ENCODE results near the gene HNRNPL. TPM values are rescaled to one million over a fixed set of nuclear protein-coding genes. Genes with fewer than 3 reads are reported as not detected.
"Not testable (repeated sequence)": the region's sequence is repeated elsewhere in the genome, so short reads cannot be mapped to it uniquely, and the experiment has no call there.

HNRNPL gene
- total RNA-seq, 2 donors from 2014 or later = 179 to 185 TPM

DNA sequence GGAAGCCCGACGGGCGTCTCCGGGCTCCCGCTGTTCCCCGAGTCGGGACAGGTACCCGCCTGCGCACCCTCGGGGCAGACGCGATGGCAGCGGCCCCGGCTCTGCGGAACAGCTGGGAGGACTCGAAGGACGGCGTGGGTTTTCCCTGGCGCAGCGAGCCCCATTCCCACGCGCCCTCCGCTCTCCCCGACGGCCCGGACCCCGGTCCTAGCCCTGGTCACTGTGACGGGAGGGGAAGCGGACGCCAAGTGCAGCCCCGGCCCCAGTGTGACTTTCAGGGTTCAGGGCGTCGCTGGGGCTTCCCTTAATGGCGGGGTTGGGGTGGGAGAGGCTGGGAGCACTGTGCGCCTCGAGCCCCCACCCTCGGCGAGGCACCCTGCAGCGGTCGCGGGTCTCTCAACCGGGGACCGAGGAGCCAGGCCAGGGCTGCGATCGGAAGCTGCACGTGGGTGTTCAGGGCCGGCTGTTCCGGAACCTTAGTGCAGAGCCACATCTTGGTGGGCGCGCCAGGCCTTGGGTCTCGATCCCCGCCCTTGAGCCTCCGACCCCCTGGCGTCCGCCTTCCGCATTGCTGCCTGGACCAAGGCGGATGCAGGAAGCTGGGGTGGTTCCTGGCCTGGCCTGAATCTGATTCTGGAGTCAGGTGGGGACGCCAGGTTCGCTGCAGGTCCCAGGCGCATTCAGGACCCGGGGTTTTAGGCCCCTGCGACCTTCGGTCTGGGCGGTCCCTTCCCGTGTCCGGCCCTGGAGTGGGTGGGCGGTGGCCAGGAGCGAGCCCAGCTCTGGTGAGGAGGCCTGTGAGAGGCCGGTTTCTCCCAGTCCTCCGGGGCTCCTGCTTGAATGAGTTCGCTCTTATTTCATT, 57.3 kb downstream of the HNRNPL start:
- intact Hi-C loops (cut with DNase I) = no loop called here
- DNase-seq (peak; percentile 72), ATAC-seq (peak; percentile 20 to 38)

- DNase-seq; intact Hi-C loops (cut with DNase I): not testable (repeated sequence)
- ATAC-seq = peak; percentile 90 to 97
Measured at GRCh38 chr19:38791451-38792064, 58.2 kb downstream of the HNRNPL start.

- DNase-seq; intact Hi-C loops (cut with DNase I): not testable (repeated sequence)
- peak; percentile 1 to 17 for ATAC-seq
Measured at GRCh38 chr19:38790507-38791403, 59.0 kb downstream of the HNRNPL start.

- no peak for ATAC-seq
- intact Hi-C loops (cut with DNase I) = no loop called here
- DNase-seq = no peak
Measured at GRCh38 chr19:38788478-38789243, 61.1 kb downstream of the HNRNPL start, which contains the start of gene LGALS7B. Gene LGALS7B (plus strand): TSS chr19:38789200. CDS start chr19:38789227, 27 bp downstream.

DNA sequence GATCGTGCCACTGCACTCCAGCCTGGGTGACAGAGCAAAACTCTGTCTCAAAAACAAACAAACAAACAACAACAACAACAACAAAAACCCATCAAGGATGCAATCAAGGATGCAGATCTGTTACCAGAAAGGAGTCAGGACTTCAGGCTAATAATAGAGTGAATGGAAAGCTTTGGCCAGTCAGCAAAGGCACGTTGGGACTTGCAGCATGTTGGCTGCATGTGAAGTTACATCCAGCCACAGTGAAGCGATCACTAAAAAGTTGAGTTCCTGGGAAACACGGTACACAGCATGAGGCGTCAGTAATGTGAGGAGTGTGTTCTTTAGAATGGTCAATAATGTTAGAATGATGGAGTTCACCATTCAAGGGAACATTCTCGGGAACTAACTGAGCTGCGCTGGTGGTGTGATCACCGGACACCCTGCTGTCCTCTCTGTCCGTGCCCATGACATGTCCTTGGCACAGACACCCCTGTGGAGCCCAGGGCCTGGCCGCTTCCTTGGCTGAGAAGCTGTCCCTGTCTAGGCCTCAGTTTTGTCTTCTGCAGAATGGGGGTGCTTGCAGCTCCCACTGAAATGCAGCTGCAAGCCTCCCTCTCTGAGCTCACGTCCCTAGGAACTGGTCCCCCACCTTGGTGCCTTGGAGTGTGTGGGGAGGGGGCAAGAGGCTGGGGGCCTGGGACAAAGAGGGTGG, 63.1 kb downstream of the HNRNPL start:
- no peak for DNase-seq
- intact Hi-C loops (cut with DNase I) = no loop called here
- ATAC-seq = no peak

Other genes with a start within 250 kb of the HNRNPL start
- gene MAP4K1, start 232.0 kb downstream of the HNRNPL start, total RNA-seq = 1 to 10 TPM; 3.1 TPM
- 100 to 1,000 TPM; 515 to 563 TPM for gene EIF3K, start 230.8 kb downstream of the HNRNPL start, total RNA-seq
- 100 to 1,000 TPM; 160 to 333 TPM for gene ACTN4, start 202.3 kb downstream of the HNRNPL start, total RNA-seq
- gene CAPN12, start 105.5 kb downstream of the HNRNPL start, total RNA-seq = under 1 TPM; 0.77 to 0.81 TPM
- gene LGALS7, start 76.5 kb downstream of the HNRNPL start, total RNA-seq = not detected
- not detected for gene LGALS7B, start 60.8 kb downstream of the HNRNPL start, total RNA-seq
- gene LGALS4, start 37.0 kb downstream of the HNRNPL start, total RNA-seq = 1 to 10 TPM in 1 of 2 donors, under 1 TPM in 1; 0.85 to 1.4 TPM
- gene ECH1, start 18.2 kb downstream of the HNRNPL start, total RNA-seq = 100 to 1,000 TPM; 449 to 630 TPM
- 1 to 10 TPM; 4.4 to 7.6 TPM for gene RINL, start 28.3 kb upstream of the HNRNPL start, total RNA-seq
- 10 to 100 TPM; 63.3 to 92.1 TPM for gene SIRT2, start 49.6 kb upstream of the HNRNPL start, total RNA-seq
- 10 to 100 TPM; 17.9 to 23.0 TPM for gene NFKBIB, start 50.0 kb upstream of the HNRNPL start, total RNA-seq
- not detected for gene CCER2, start 62.2 kb upstream of the HNRNPL start, total RNA-seq
- gene SARS2, start 80.8 kb upstream of the HNRNPL start, total RNA-seq = 10 to 100 TPM in 1 of 2 donors, 1 to 10 TPM in 1; 9.5 to 17.7 TPM
- 10 to 100 TPM; 56.2 to 69.0 TPM for gene MRPS12, start 81.0 kb upstream of the HNRNPL start, total RNA-seq
- 1 to 10 TPM; 7.2 to 7.8 TPM for gene FBXO17, start 125.8 kb upstream of the HNRNPL start, total RNA-seq
- gene FBXO27, start 182.6 kb upstream of the HNRNPL start, total RNA-seq = 10 to 100 TPM; 19.2 to 19.8 TPM
- not detected for gene ACP7, start 234.4 kb upstream of the HNRNPL start, total RNA-seq

Data from left cardiac atrium (tissue), 4 donors.